Lower lobe of right lung (tissue), 2 donors: ENCODE measurements around the gene ELP5. TPM values are rescaled to one million over a fixed set of nuclear protein-coding genes. Genes with fewer than 3 reads are reported as not detected.
"Not testable (repeated sequence)": the region's sequence is repeated elsewhere in the genome, so short reads cannot be mapped to it uniquely, and the experiment has no call there.

ENCODE experiments used
- ATAC-seq, 2 donors: fragments of 200-7000 bp; cut with Tn5 transposase; one replicate each; pipeline ENCODE4 v1.9.1; 2020 to 2022; ENCODE audit warnings: mild to moderate bottlenecking in 2 of 2, moderate library complexity in 2 of 2
- DNase-seq: peaks from one replicate; pipeline ENCODE4 v3.0.0-alpha.2; 2020
- H3K27ac ChIP-seq: fragments of 200-600 bp; one replicate; pipeline ENCODE4 v1.8.0; 2022
- H3K27me3 ChIP-seq: fragments of 200-600 bp; one replicate; pipeline ENCODE4 v1.8.0; 2022; ENCODE audit warnings: low read depth
- H3K36me3 ChIP-seq: fragments of 200-600 bp; one replicate; pipeline ENCODE4 v1.8.0; 2022; ENCODE audit warnings: mild to moderate bottlenecking
- H3K4me1 ChIP-seq: fragments of 200-600 bp; one replicate; pipeline ENCODE4 v1.8.0; 2022
- H3K4me3 ChIP-seq: fragments of 200-600 bp; one replicate; pipeline ENCODE4 v1.8.0; 2022; ENCODE audit warnings: mild to moderate bottlenecking
- H3K9me3 ChIP-seq: fragments of 200-600 bp; one replicate; pipeline ENCODE4 v1.8.0; 2022
- intact Hi-C: fragments of 100-400 bp; cut with DNase I; formaldehyde crosslinking; loops from one replicate; pipeline ENCODE4 v1.11.0; 2022
- total RNA-seq: library from RNA; stranded (reverse); fragmentation: NEBNext Ultra II Directional; extraction: Animal tissue kit (Norgen Biotek cat#: 25700); gene quantifications from one replicate; pipeline ENCODE4 v1.2.1, GENCODE V29; 2021
- TF ChIP-seq, protein P1 (sequence below): fragments of 200-600 bp; IDR thresholded peaks from one replicate; pipeline ENCODE4 v1.8.0; 2022; ENCODE audit warnings: antibody characterized with exemption, mild to moderate bottlenecking
- donor health status: DM: no; HTN: yes; CAD: no; lungs with severe emphysema.

The ELP5 gene
- total RNA-seq, 1 donor from 2014 or later = 33.2 TPM

DNA sequence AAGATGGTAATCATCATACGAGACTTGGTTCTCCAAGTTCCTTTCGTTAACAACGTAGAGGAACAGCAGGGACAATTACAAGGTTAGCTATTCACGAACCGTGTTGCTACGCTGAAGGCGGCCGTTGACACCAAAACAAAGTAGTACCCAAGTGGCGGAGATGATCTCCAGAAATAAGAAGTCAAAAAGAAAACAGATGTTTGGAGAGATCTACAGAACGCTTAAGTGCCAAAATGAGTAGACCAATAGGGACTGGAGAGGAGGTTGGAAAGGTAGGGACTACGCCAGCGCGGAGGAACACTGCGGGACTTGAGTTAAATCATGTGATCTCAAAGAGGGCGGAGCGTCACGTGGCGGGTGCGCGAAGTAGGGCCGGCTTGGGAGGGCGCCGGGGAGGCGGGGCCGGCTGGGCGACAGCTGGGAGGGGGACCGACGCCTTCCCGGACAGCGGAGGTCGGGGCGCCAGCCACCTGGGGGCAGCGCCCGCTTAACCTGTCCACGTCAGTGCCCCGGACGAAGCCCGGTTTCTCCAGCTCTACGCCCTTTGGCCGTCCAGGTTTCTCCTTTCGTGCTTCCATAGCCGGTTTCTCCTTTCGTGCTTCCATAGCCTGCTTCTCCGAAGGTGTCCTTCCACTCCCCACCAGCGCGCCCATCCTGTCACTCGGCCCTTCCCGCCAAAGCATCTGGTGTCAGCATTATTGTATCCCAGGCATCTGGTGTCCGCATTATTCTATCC lies 9.1 kb upstream of the ELP5 start:
- ATAC-seq = peak; percentile 77 to 80

DNA sequence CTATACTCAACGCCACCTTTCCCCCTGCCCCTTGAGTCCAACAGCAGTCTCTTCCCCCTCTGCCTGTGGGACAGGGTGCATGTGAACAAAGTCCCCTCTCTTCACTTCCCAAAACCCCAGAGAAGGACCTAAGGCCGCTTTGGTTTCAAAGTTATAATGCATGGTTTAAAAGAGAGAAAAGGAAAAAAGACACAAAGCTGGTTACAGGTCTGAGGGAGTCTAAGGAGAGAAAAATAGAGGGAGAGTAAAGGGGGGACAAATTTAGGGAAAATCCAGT lies 8.6 kb upstream of the ELP5 start:
- Histone ChIP-seq H3K27me3 (no peaks in the 10 kb centered on the region), H3K27ac (peak overlapping the region; percentile 96), H3K9me3 (no peaks in the 10 kb centered on the region), H3K36me3 (peaks cover 54% of the 10 kb centered on the region), H3K4me3 (peak overlapping the region; percentile 95), H3K4me1 (peaks cover 30% of the 10 kb centered on the region)
- no peak for DNase-seq
- intact Hi-C loops = no loop called here
- TF ChIP-seq, protein P1, sequence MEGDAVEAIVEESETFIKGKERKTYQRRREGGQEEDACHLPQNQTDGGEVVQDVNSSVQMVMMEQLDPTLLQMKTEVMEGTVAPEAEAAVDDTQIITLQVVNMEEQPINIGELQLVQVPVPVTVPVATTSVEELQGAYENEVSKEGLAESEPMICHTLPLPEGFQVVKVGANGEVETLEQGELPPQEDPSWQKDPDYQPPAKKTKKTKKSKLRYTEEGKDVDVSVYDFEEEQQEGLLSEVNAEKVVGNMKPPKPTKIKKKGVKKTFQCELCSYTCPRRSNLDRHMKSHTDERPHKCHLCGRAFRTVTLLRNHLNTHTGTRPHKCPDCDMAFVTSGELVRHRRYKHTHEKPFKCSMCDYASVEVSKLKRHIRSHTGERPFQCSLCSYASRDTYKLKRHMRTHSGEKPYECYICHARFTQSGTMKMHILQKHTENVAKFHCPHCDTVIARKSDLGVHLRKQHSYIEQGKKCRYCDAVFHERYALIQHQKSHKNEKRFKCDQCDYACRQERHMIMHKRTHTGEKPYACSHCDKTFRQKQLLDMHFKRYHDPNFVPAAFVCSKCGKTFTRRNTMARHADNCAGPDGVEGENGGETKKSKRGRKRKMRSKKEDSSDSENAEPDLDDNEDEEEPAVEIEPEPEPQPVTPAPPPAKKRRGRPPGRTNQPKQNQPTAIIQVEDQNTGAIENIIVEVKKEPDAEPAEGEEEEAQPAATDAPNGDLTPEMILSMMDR = no peak
- no peak for ATAC-seq

More for the DNA sequence above, 9.1 kb upstream of the ELP5 start:
- Histone ChIP-seq H3K9me3 (no peaks in the 10 kb centered on the region), H3K27me3 (no peaks in the 10 kb centered on the region), H3K4me3 (peak overlapping the region; percentile 95), H3K36me3 (peaks cover 54% of the 10 kb centered on the region), H3K4me1 (peaks cover 29% of the 10 kb centered on the region), H3K27ac (peak overlapping the region; percentile 96)
- TF ChIP-seq, protein P1 = peak; percentile 8
- DNase-seq = peak; percentile 97
- intact Hi-C loops = no loop called here

- peak overlapping the region; percentile 96 for H3K27ac ChIP-seq
- H3K9me3 ChIP-seq, DNase-seq, ATAC-seq, H3K27me3 ChIP-seq, intact Hi-C loops: not testable (repeated sequence)
- H3K36me3 ChIP-seq = peaks cover 54% of the 10 kb centered on the region
- H3K4me3 ChIP-seq = peak overlapping the region; percentile 95
- H3K4me1 ChIP-seq = peaks cover 35% of the 10 kb centered on the region
These were observed 8.2 kb upstream of the ELP5 start for GRCh38 chr17:7243838-7244237.

- no peaks in the 10 kb centered on the region for H3K27me3 ChIP-seq
- no peaks in the 10 kb centered on the region for H3K9me3 ChIP-seq
- no peak for DNase-seq
- TF ChIP-seq, protein P1 = no peak
- no peak overlapping the region for H3K27ac ChIP-seq
- intact Hi-C loops = no loop called here
- H3K4me3 ChIP-seq = no peak overlapping the region
- H3K4me1 ChIP-seq = peaks cover 35% of the 10 kb centered on the region
- H3K36me3 ChIP-seq = peaks cover 37% of the 10 kb centered on the region
- no peak for ATAC-seq
These were observed 5.2 kb upstream of the ELP5 start for GRCh38 chr17:7246779-7247178.

DNA sequence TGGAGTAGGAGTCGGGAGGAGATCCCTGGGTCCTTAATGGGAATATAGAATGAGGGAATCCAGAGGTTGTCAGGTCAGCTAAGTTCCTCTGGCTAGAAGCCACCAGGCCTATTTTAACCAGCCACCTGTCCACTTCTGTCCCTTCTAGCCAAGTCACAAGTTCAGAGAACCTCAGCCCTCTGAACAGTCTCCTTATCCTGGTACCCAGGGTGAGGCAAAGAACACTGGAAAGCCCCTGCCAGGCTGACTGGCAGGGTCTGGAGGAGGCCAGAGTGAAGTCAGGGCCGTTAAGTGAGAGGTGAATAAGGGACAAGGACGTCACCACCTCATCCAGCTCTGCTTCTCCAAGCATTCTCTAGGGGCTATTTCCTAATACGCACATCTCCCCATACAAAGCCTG lies 3.2 kb upstream of the ELP5 start:
- no peak for DNase-seq
- no peak for ATAC-seq
- H3K4me1 ChIP-seq = peaks cover 38% of the 10 kb centered on the region

DNA sequence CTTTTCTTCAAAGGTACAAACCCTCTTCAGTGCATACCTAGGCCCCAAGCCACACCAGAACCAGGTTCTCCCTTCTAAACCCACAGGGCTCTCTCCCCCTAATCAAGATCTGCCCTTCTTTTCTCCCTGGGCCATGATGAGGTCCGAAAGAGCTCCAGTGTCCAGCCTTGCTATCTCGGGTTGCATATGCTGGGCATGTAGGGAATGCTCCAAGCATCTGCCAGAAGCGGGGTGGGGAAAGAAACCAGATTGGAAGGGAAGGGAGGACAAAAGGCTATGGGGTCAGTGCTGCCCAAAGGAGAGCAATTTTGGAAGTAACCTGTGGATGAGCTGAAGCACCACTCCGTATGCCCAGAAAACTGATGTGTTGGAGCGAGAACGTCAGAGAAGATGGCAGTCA lies 2.8 kb upstream of the ELP5 start:
- H3K4me3 ChIP-seq = no peak overlapping the region

More for the DNA sequence above, 3.2 kb upstream of the ELP5 start:
- Histone ChIP-seq H3K4me3 (no peak overlapping the region), H3K27ac (no peak overlapping the region), H3K27me3 (no peaks in the 10 kb centered on the region), H3K36me3 (peaks cover 35% of the 10 kb centered on the region), H3K9me3 (no peaks in the 10 kb centered on the region)
- intact Hi-C loops = no loop called here
- TF ChIP-seq, protein P1 = no peak

More for the DNA sequence above, 2.8 kb upstream of the ELP5 start:
- DNase-seq (no peak), ATAC-seq (no peak)
- Histone ChIP-seq H3K27ac (no peak overlapping the region), H3K27me3 (no peaks in the 10 kb centered on the region), H3K4me1 (peaks cover 36% of the 10 kb centered on the region), H3K36me3 (peaks cover 35% of the 10 kb centered on the region), H3K9me3 (no peaks in the 10 kb centered on the region)
- TF ChIP-seq, protein P1 = no peak
- intact Hi-C loops = no loop called here
